GM23338 (cell line): ENCODE results near the gene GALC. TPM values are rescaled to one million over a fixed set of nuclear protein-coding genes. Genes with fewer than 3 reads are reported as not detected.

Experiments
- ATAC-seq: fragments of 200-7000 bp; cut with Tn5 transposase; 3 replicates; pipeline ENCODE4 v1.9.1; 2020
- DNase-seq: peaks from one replicate; pipeline ENCODE4 v3.0.0-alpha.2; 2015; ENCODE audit warnings: low spot score
- H2AFZ ChIP-seq: fragments of 200-600 bp; sonication (generic); 2 replicates; pipeline ENCODE4 v1.8.0; 2016; ENCODE audit warnings: antibody characterized with exemption, mild to moderate bottlenecking, moderate library complexity
- H3F3A ChIP-seq: fragments of 200-600 bp; sonication (generic); replicated peaks from 2 replicates; pipeline ENCODE4 v1.8.0; 2017; ENCODE audit warnings: antibody characterized with exemption, mixed run types, low read depth
- H3K27ac ChIP-seq: fragments of 200-600 bp; sonication (generic); 2 replicates; pipeline ENCODE4 v1.6.1; 2016; ENCODE audit warnings: low read depth
- H3K27me3 ChIP-seq: fragments of 200-600 bp; sonication (generic); 2 replicates; pipeline ENCODE4 v1.8.0; 2016; ENCODE audit warnings: mild to moderate bottlenecking, mixed run types, moderate library complexity; ENCODE audit not compliant: insufficient read depth
- H3K36me3 ChIP-seq: fragments of 200-600 bp; sonication (generic); 2 replicates; pipeline ENCODE4 v1.8.0; 2016; ENCODE audit warnings: mild to moderate bottlenecking; ENCODE audit not compliant: insufficient read depth
- H3K4me1 ChIP-seq: fragments of 200-600 bp; sonication (generic); 2 replicates; pipeline ENCODE4 v1.8.0; 2016; ENCODE audit warnings: mild to moderate bottlenecking, moderate library complexity; ENCODE audit not compliant: insufficient read depth
- H3K4me2 ChIP-seq: fragments of 200-600 bp; sonication (generic); 2 replicates; pipeline ENCODE4 v1.7.1; 2017; ENCODE audit warnings: mixed run types
- H3K4me3 ChIP-seq: fragments of 200-600 bp; sonication (generic); 2 replicates; pipeline ENCODE4 v1.6.1; 2016; ENCODE audit warnings: mixed run types
- H3K79me2 ChIP-seq: fragments of 200-600 bp; sonication (generic); replicated peaks from 2 replicates; pipeline ENCODE4 v1.8.0; 2017; ENCODE audit warnings: mild to moderate bottlenecking; ENCODE audit not compliant: insufficient read depth
- H3K9me2 ChIP-seq: fragments of 200-600 bp; sonication (generic); 2 replicates; pipeline ENCODE4 v1.8.0; 2017; ENCODE audit not compliant: insufficient read depth
- H4K20me1 ChIP-seq: fragments of 200-600 bp; sonication (generic); replicated peaks from 2 replicates; pipeline ENCODE4 v1.8.0; 2017; ENCODE audit warnings: mild to moderate bottlenecking; ENCODE audit not compliant: insufficient read depth
- H3K27ac Mint-ChIP-seq: 2 replicates; pipeline ENCODE4 v1.8.0; 2020; ENCODE audit warnings: inconsistent platforms, mild to moderate bottlenecking, moderate library complexity, mixed read lengths
- H3K27me3 Mint-ChIP-seq: 3 replicates; pipeline ENCODE4 v1.8.0; 2022; ENCODE audit warnings: low read depth, mild to moderate bottlenecking, moderate library complexity, mixed read lengths, inconsistent platforms; ENCODE audit not compliant: insufficient read depth, poor library complexity
- H3K36me3 Mint-ChIP-seq: 3 replicates; pipeline ENCODE4 v1.8.0; 2021; ENCODE audit warnings: low read depth, mild to moderate bottlenecking, inconsistent platforms, moderate library complexity, mixed read lengths
- H3K4me1 Mint-ChIP-seq: 3 replicates; pipeline ENCODE4 v1.8.0; 2020; ENCODE audit warnings: mild to moderate bottlenecking, inconsistent platforms, mixed read lengths
- H3K4me3 Mint-ChIP-seq: 3 replicates; pipeline ENCODE4 v1.8.0; 2021; ENCODE audit warnings: moderate library complexity, mild to moderate bottlenecking, inconsistent platforms, mixed read lengths
- H3K9me3 Mint-ChIP-seq: 3 replicates; pipeline ENCODE4 v1.8.0; 2020; ENCODE audit warnings: moderate library complexity, mild to moderate bottlenecking, inconsistent platforms, mixed read lengths
- CREB1 ChIP-seq: fragments of 250-450 bp; sonication (Bioruptor Pico); IDR thresholded peaks from 2 replicates; pipeline ENCODE4 v1.5.0; 2020; ENCODE audit warnings: low read depth, mild to moderate bottlenecking, moderate library complexity
- EZH2 ChIP-seq: fragments of 200-600 bp; sonication (generic); IDR thresholded peaks from one replicate; pipeline ENCODE4 v1.8.0; 2017; ENCODE audit warnings: antibody characterized with exemption, mild to moderate bottlenecking, low read depth; ENCODE audit not compliant: unreplicated experiment
- EZH2phosphoT487 ChIP-seq: fragments of 200-600 bp; sonication (generic); IDR thresholded peaks from one replicate; pipeline ENCODE4 v1.8.1; 2018; ENCODE audit warnings: antibody characterized with exemption; ENCODE audit not compliant: unreplicated experiment
- NANOG ChIP-seq: IDR thresholded peaks from 2 replicates; pipeline ENCODE4 v1.6.1; 2016; ENCODE audit warnings: antibody characterized with exemption, borderline replicate concordance
- POLR2AphosphoS5 ChIP-seq: IDR thresholded peaks from 2 replicates; pipeline ENCODE4 v1.6.1; 2016; ENCODE audit warnings: antibody characterized with exemption, low read depth
- STAT1 ChIP-seq: IDR thresholded peaks from one replicate; pipeline ENCODE4 v1.6.1; 2016; ENCODE audit warnings: antibody characterized with exemption; ENCODE audit not compliant: unreplicated experiment
- ZNF114 ChIP-seq: fragments of 250-450 bp; sonication (Bioruptor Pico); IDR thresholded peaks from 2 replicates; pipeline ENCODE4 v1.5.0; 2020; ENCODE audit warnings: mild to moderate bottlenecking, moderate library complexity
- ZNF331 ChIP-seq: fragments of 250-450 bp; sonication (Bioruptor Pico); IDR thresholded peaks from 2 replicates; pipeline ENCODE4 v1.5.0; 2020; ENCODE audit warnings: low read depth, mild to moderate bottlenecking, moderate library complexity
- polyA plus RNA-seq: library from polyadenylated mRNA; unstranded; fragments of >200 nt; fragmentation: Nextera tagmentation; extraction: Ambion mirVana; gene quantifications from 2 replicates; pipeline ENCODE4 v1.2.1, GENCODE V29; 2016
- total RNA-seq: library from RNA; depleted of rRNA; stranded (reverse); fragments of >200 nt; shearing (Covaris generic); gene quantifications from 2 replicates; pipeline ENCODE4 v1.2.3, GENCODE V29; 2014
- TF ChIP-seq, protein P1 (sequence below): fragments of 250-450 bp; sonication (Bioruptor Pico); IDR thresholded peaks from 2 replicates; pipeline ENCODE4 v1.5.0; 2020; ENCODE audit warnings: mild to moderate bottlenecking, moderate library complexity
- TF ChIP-seq, protein P2 (sequence below), 2 experiments: fragments of 200-600 bp in 1 of 2; sonication (generic) in 1 of 2; conservative IDR thresholded peaks; 2 replicates each; pipeline versions ENCODE4 v1.5.1 to v1.6.1; 2016 to 2017; ENCODE audit warnings: antibody characterized with exemption in 2 of 2, low read depth in 2 of 2, mild to moderate bottlenecking in 2 of 2, moderate library complexity in 1 of 2
- TF ChIP-seq, protein P3 (sequence below): IDR thresholded peaks from 2 replicates; pipeline ENCODE4 v1.6.1; 2016; ENCODE audit warnings: antibody characterized with exemption

The GALC gene
- total and polyA plus RNA-seq, 2 experiments from 2014 or later: 3.4 to 12.9 TPM

DNA sequence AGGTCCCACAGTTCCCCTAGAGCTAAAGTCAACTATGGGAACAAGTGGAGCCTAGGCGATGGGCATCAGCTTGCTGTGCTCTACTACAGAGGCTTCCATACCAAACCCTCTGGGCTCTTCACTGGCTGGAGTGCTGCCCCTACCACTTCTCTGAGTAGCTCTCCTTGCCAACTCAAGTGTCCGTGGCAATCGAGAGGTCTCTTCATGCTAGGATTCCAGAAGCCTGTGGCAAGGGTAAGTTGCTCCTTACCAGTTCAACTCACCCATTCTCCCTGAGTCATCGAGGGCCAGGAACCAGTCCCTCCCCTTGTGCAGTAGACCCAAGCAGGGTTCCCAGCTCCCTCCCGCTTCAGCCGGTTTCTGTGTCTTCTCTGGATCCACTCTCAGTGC is 76.1 kb downstream of the GALC start:
- H3K4me3 Mint-ChIP-seq: no peak overlapping the region
- H3K4me1 Mint-ChIP-seq: no peaks in the 10 kb centered on the region

DNA sequence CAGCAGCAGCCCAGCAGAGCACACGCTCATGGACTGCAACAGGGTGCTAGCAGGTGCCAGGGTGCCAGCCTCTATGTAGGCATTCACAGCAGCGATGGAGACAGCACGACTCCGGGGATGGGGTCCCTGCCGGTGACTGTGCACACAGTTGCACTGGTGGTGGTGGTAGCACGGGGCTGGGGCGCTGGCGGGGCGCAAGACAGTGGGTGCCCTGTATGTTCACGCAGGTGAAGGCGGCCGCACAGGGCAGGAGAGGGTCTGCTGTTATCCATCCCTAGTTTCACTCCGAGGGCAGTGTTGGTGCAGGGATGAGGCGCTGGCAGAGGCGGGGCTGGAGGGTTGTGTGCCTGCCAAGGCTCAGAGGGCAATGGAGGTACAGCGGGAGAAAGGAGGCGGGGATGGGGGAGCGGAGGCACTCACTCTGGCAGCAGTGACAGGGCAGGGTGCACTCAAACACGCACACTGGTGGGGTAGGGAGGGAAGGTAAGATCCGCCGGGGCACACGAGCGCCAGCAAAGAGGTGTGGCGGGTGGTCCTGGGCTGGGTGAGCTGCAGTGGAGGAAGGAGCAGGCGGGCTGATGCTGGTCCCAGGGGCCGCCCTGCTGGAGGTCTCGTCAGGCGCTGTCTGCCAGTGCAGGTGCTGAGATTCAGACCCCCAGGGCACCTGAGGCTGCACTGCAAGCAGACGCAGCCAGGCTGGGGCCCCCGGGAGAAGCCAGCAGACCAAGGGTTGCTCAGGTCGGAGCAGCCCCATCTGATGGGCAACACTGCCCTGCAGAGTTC is 76.7 kb downstream of the GALC start:
- no peak overlapping the region for H3K27ac Mint-ChIP-seq
- no peak for TF ChIP-seq NANOG
- TF ChIP-seq, protein P1, sequence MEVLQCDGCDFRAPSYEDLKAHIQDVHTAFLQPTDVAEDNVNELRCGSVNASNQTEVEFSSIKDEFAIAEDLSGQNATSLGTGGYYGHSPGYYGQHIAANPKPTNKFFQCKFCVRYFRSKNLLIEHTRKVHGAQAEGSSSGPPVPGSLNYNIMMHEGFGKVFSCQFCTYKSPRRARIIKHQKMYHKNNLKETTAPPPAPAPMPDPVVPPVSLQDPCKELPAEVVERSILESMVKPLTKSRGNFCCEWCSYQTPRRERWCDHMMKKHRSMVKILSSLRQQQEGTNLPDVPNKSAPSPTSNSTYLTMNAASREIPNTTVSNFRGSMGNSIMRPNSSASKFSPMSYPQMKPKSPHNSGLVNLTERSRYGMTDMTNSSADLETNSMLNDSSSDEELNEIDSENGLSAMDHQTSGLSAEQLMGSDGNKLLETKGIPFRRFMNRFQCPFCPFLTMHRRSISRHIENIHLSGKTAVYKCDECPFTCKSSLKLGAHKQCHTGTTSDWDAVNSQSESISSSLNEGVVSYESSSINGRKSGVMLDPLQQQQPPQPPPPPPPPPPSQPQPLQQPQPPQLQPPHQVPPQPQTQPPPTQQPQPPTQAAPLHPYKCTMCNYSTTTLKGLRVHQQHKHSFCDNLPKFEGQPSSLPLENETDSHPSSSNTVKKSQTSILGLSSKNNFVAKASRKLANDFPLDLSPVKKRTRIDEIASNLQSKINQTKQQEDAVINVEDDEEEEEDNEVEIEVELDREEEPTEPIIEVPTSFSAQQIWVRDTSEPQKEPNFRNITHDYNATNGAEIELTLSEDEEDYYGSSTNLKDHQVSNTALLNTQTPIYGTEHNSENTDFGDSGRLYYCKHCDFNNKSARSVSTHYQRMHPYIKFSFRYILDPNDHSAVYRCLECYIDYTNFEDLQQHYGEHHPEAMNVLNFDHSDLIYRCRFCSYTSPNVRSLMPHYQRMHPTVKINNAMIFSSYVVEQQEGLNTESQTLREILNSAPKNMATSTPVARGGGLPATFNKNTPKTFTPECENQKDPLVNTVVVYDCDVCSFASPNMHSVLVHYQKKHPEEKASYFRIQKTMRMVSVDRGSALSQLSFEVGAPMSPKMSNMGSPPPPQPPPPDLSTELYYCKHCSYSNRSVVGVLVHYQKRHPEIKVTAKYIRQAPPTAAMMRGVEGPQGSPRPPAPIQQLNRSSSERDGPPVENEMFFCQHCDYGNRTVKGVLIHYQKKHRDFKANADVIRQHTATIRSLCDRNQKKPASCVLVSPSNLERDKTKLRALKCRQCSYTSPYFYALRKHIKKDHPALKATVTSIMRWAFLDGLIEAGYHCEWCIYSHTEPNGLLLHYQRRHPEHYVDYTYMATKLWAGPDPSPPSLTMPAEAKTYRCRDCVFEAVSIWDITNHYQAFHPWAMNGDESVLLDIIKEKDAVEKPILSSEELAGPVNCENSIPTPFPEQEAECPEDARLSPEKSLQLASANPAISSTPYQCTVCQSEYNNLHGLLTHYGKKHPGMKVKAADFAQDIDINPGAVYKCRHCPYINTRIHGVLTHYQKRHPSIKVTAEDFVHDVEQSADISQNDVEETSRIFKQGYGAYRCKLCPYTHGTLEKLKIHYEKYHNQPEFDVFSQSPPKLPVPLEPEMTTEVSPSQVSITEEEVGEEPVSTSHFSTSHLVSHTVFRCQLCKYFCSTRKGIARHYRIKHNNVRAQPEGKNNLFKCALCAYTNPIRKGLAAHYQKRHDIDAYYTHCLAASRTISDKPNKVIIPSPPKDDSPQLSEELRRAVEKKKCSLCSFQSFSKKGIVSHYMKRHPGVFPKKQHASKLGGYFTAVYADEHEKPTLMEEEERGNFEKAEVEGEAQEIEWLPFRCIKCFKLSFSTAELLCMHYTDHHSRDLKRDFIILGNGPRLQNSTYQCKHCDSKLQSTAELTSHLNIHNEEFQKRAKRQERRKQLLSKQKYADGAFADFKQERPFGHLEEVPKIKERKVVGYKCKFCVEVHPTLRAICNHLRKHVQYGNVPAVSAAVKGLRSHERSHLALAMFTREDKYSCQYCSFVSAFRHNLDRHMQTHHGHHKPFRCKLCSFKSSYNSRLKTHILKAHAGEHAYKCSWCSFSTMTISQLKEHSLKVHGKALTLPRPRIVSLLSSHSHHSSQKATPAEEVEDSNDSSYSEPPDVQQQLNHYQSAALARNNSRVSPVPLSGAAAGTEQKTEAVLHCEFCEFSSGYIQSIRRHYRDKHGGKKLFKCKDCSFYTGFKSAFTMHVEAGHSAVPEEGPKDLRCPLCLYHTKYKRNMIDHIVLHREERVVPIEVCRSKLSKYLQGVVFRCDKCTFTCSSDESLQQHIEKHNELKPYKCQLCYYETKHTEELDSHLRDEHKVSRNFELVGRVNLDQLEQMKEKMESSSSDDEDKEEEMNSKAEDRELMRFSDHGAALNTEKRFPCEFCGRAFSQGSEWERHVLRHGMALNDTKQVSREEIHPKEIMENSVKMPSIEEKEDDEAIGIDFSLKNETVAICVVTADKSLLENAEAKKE (CRISPR knock-in tag): no peak
- no peak for TF ChIP-seq CREB1 (CRISPR knock-in tag)
- TF ChIP-seq ZNF331 (CRISPR knock-in tag): no peak
- no peak for TF ChIP-seq POLR2AphosphoS5
- TF ChIP-seq, protein P2, sequence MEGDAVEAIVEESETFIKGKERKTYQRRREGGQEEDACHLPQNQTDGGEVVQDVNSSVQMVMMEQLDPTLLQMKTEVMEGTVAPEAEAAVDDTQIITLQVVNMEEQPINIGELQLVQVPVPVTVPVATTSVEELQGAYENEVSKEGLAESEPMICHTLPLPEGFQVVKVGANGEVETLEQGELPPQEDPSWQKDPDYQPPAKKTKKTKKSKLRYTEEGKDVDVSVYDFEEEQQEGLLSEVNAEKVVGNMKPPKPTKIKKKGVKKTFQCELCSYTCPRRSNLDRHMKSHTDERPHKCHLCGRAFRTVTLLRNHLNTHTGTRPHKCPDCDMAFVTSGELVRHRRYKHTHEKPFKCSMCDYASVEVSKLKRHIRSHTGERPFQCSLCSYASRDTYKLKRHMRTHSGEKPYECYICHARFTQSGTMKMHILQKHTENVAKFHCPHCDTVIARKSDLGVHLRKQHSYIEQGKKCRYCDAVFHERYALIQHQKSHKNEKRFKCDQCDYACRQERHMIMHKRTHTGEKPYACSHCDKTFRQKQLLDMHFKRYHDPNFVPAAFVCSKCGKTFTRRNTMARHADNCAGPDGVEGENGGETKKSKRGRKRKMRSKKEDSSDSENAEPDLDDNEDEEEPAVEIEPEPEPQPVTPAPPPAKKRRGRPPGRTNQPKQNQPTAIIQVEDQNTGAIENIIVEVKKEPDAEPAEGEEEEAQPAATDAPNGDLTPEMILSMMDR (conservative IDR thresholded peaks at IDR 0.05; ENCODE audit: low read depth in 2 of 2): no peak
- TF ChIP-seq ZNF114 (CRISPR knock-in tag): no peak
- TF ChIP-seq STAT1: no peak

More for the DNA sequence above, 76.1 kb downstream of the GALC start:
- Histone ChIP-seq H4K20me1 (no peaks in the 10 kb centered on the region), H3F3A (no peaks in the 10 kb centered on the region), H3K4me1 (no peaks in the 10 kb centered on the region), H3K9me2 (no peaks in the 10 kb centered on the region), H3K79me2 (no peaks in the 10 kb centered on the region), H3K4me3 (no peak overlapping the region), H3K4me2 (no peak overlapping the region), H3K27ac (no peak overlapping the region), H3K27me3 (no peaks in the 10 kb centered on the region), H3K36me3 (no peaks in the 10 kb centered on the region), H2AFZ (no peak overlapping the region)
- TF ChIP-seq, protein P3, sequence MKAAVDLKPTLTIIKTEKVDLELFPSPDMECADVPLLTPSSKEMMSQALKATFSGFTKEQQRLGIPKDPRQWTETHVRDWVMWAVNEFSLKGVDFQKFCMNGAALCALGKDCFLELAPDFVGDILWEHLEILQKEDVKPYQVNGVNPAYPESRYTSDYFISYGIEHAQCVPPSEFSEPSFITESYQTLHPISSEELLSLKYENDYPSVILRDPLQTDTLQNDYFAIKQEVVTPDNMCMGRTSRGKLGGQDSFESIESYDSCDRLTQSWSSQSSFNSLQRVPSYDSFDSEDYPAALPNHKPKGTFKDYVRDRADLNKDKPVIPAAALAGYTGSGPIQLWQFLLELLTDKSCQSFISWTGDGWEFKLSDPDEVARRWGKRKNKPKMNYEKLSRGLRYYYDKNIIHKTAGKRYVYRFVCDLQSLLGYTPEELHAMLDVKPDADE: no peak
- no peak for TF ChIP-seq EZH2
- no peak for TF ChIP-seq STAT1
- TF ChIP-seq POLR2AphosphoS5: no peak
- no peak for TF ChIP-seq EZH2phosphoT487
- no peak for TF ChIP-seq CREB1 (CRISPR knock-in tag)
- H3K9me3 Mint-ChIP-seq: peaks cover 5% of the 10 kb centered on the region; the same call in 2 of the 3 replicates
- H3K27me3 Mint-ChIP-seq: no peaks in the 10 kb centered on the region
- H3K27ac Mint-ChIP-seq: no peak overlapping the region
- H3K36me3 Mint-ChIP-seq: no peaks in the 10 kb centered on the region
- DNase-seq (no peak), ATAC-seq (no peak)

More for the DNA sequence above, 76.7 kb downstream of the GALC start:
- Mint-ChIP-seq H3K9me3 (peaks cover 5% of the 10 kb centered on the region; the same call in 2 of the 3 replicates), H3K4me1 (no peaks in the 10 kb centered on the region), H3K36me3 (no peaks in the 10 kb centered on the region), H3K27me3 (no peaks in the 10 kb centered on the region), H3K4me3 (no peak overlapping the region)
- Histone ChIP-seq H3K4me2 (no peak overlapping the region), H3K36me3 (no peaks in the 10 kb centered on the region), H3F3A (no peaks in the 10 kb centered on the region), H4K20me1 (no peaks in the 10 kb centered on the region), H3K4me3 (no peak overlapping the region), H3K4me1 (no peaks in the 10 kb centered on the region), H3K79me2 (no peaks in the 10 kb centered on the region), H3K27ac (no peak overlapping the region), H3K9me2 (no peaks in the 10 kb centered on the region), H3K27me3 (no peaks in the 10 kb centered on the region), H2AFZ (no peak overlapping the region)
- DNase-seq (no peak), ATAC-seq (peak; percentile 65)
